BE2C (cell line): ENCODE data around the gene HABP4.

Experiments
- DNase-seq: peaks from one replicate; pipeline ENCODE4 v3.0.0-alpha.2; 2020
- H3K27me3 ChIP-seq: fragments of 250-450 bp; sonication (Bioruptor Pico); 2 replicates; pipeline ENCODE4 v1.5.1; 2020; ENCODE audit warnings: mild to moderate bottlenecking
- H3K36me3 ChIP-seq: fragments of 250-450 bp; sonication (Bioruptor Pico); 2 replicates; pipeline ENCODE4 v1.5.1; 2020; ENCODE audit warnings: mild to moderate bottlenecking
- H3K4me1 ChIP-seq: fragments of 250-450 bp; sonication (Bioruptor Pico); 2 replicates; pipeline ENCODE4 v1.5.1; 2020
- H3K4me3 ChIP-seq: 2 replicates; pipeline ENCODE4 v1.5.1; 2011; ENCODE audit warnings: low read depth, low read length
- H3K9me3 ChIP-seq: fragments of 250-450 bp; sonication (Bioruptor Pico); 2 replicates; pipeline ENCODE4 v1.5.1; 2020
- TF ChIP-seq, protein P1 (sequence below): IDR thresholded peaks from 2 replicates; pipeline ENCODE4 v1.5.1; 2012; ENCODE audit warnings: mild to moderate bottlenecking, low read depth, low read length

Gene HABP4

DNA sequence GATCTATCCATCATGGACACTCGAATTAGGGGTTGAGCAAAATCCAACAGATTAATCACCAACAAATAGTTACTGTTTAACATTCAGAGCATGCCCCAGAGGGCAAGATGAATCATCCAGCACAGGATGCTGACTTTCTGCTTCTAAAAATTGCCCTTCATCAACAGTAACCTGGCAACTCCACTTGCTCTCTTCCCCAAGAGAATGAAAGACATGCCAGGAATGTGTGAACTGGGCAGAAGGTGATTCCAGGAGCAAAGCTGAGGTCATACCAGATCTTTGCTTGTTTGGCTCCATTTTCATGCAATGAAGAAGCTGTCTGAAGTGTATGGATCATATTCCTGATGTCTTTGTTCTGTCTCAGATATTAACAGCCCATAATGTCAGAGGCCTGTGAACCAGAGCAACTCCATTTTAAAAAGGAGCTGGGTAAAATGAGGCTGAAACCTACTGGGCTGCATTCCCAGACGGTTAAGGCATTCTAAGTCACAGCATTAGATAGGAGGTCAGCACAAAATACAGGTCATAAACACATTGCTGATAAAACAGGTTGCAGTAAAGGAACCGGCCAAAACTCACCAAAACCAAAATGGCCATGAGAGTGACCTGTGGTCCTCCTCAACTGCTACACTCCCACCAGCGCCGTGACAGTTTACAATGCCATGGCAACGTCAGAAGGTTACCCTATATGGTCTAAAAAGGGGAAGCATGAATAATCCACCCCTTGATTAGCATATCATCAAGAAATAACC, 29.3 kb upstream of the HABP4 start:
- Histone ChIP-seq H3K4me3 (no peak overlapping the region), H3K36me3 (no peaks in the 10 kb centered on the region; the same call in 1 of the 2 replicates), H3K9me3 (no peaks in the 10 kb centered on the region), H3K27me3 (no peaks in the 10 kb centered on the region), H3K4me1 (peaks cover 9% of the 10 kb centered on the region)
- no peak for DNase-seq
- TF ChIP-seq, protein P1, sequence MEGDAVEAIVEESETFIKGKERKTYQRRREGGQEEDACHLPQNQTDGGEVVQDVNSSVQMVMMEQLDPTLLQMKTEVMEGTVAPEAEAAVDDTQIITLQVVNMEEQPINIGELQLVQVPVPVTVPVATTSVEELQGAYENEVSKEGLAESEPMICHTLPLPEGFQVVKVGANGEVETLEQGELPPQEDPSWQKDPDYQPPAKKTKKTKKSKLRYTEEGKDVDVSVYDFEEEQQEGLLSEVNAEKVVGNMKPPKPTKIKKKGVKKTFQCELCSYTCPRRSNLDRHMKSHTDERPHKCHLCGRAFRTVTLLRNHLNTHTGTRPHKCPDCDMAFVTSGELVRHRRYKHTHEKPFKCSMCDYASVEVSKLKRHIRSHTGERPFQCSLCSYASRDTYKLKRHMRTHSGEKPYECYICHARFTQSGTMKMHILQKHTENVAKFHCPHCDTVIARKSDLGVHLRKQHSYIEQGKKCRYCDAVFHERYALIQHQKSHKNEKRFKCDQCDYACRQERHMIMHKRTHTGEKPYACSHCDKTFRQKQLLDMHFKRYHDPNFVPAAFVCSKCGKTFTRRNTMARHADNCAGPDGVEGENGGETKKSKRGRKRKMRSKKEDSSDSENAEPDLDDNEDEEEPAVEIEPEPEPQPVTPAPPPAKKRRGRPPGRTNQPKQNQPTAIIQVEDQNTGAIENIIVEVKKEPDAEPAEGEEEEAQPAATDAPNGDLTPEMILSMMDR = no peak

DNA sequence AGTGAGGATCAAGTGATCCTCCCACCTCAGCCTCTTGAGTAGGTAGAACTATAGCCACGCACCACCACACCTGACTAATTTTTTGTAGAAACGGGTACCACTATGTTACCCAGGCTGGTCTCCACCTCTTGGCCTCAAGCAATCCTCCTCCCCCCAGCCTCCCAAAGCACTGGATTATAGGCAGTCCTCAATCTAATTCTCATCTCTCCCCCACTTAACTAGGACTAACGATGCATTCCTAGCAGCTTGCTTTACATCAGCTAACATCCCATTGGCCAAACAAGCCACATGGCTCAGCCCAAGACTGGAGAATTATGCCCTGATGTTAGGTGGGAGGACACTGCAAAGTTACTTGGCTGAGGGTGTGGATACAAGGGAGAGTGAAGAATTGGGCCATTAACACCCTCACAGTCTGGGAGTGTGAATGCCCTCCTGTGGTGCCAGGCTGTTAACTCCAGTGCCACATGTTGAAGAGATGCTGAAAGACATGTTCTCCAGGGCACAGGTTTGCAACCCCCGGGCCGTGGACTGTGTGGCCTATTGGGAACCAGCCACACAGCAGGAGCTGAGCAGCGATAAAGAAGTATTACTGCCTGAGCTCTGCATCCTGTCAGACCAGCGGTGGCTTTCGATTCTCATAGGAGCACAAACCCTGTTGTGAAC, 26.5 kb upstream of the HABP4 start:
- Histone ChIP-seq H3K4me3 (no peak overlapping the region), H3K9me3 (no peaks in the 10 kb centered on the region), H3K36me3 (no peaks in the 10 kb centered on the region), H3K4me1 (peaks cover 9% of the 10 kb centered on the region), H3K27me3 (no peaks in the 10 kb centered on the region)
- TF ChIP-seq, protein P1 = no peak
- DNase-seq = no peak

DNA sequence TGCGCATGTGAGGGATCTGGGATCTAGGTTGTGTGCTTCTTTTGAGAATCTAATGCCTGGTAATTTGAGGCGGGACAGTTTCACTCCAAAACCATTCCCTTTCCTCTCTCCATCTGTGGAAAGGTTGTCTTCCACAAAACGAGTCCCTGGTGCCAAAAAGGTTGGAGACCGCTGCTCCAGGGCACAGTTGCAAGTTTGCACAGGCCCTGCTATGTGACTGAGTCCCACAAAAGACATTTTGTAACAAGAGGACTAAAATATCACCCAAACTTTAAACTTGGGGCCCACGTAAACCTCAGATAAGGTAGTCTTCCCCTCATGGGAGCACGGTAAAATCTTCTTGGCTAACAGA, 26.0 kb upstream of the HABP4 start:
- DNase-seq = no peak
- TF ChIP-seq, protein P1 = no peak
- no peaks in the 10 kb centered on the region for H3K27me3 ChIP-seq
- H3K36me3 ChIP-seq = no peaks in the 10 kb centered on the region
- H3K4me1 ChIP-seq = peaks cover 9% of the 10 kb centered on the region
- H3K4me3 ChIP-seq = no peak overlapping the region
- no peaks in the 10 kb centered on the region for H3K9me3 ChIP-seq

DNA sequence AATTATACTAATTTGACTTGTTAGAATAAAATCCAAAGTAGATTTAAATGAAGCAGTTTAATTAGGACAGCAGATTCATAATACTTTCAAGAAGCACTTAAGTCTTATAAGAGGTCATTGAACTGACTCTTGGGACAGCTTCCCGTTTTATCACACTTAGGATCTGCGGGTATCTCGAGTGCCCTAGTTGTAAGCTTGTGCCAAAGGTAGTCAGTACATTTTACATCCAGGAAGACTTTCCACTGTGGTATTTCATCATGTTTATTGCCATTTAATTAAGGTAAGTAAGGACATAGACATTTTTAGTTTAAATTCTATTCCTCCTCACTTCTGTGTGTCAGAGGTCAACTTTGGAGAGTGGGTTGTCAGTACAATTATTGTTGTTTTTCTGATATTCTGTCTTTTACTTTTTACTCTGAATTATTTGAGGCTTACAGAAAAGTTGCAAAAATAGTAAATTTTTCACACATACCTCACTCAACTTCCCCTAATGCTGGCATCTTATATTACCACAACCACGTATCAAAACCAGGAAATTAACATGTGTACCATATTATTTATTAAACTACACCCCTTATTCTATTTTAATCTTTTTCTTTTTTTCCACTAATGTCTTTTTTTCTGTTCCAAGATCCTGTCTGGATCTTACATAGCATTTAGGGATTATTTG, 24.3 kb upstream of the HABP4 start:
- TF ChIP-seq, protein P1 = no peak
- peaks cover 2% of the 10 kb centered on the region for H3K4me1 ChIP-seq

DNA sequence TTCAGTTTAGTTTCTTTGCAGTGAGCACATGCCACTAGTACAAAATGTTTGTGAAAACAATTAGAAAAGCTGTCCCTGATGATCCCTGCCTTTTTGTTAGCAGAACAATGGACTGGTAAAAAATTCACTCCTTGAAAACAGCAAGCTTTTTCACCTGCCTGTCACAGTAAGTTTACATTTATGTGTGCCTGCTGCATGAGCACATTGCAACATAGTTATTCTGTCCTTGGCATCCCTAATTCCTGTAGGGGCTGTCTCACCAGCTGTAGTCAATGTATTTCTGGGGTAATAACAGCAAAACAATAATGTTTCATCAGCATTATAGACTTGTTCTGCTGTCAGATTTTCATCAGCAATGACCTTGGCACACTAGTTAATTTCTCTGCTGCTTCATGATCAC, 20.2 kb upstream of the HABP4 start:
- DNase-seq = no peak

More for the DNA sequence above, 24.3 kb upstream of the HABP4 start:
- Histone ChIP-seq H3K27me3 (no peaks in the 10 kb centered on the region), H3K9me3 (no peaks in the 10 kb centered on the region), H3K4me3 (no peak overlapping the region), H3K36me3 (no peaks in the 10 kb centered on the region)
- no peak for DNase-seq

More for the DNA sequence above, 20.2 kb upstream of the HABP4 start:
- TF ChIP-seq, protein P1 = no peak
- no peaks in the 10 kb centered on the region; the same call in 1 of the 2 replicates for H3K4me1 ChIP-seq
- no peaks in the 10 kb centered on the region for H3K9me3 ChIP-seq
- no peaks in the 10 kb centered on the region for H3K27me3 ChIP-seq
- no peak overlapping the region for H3K4me3 ChIP-seq
- H3K36me3 ChIP-seq = no peaks in the 10 kb centered on the region
